NCI-H146 treated with DMSO at 0.1 percent for 48 hours (cell line): ENCODE measurements around the gene NIPBL.
"Not testable (repeated sequence)": the region's sequence is repeated elsewhere in the genome, so short reads cannot be mapped to it uniquely, and the experiment has no call there.

Source experiments
- DNase-seq: peaks from one replicate; lab custom pipeline; 2025; ENCODE audit not compliant: unreplicated experiment; lab: John Stamatoyannopoulos, UW

Gene NIPBL

GRCh38 chr5:37086026-37086425 lies 209.5 kb downstream of the NIPBL start:
- not testable (repeated sequence) for DNase-seq

- DNase-seq: no peak
Measured at GRCh38 chr5:37086466-37087173, 210.1 kb downstream of the NIPBL start.

- no peak for DNase-seq
Measured at GRCh38 chr5:37088009-37088408, 211.4 kb downstream of the NIPBL start.

- peak; percentile 98 for DNase-seq
Measured at GRCh38 chr5:37090123-37090726, 213.7 kb downstream of the NIPBL start.

- no peak for DNase-seq
Measured at GRCh38 chr5:37090781-37091180, 214.2 kb downstream of the NIPBL start.

GRCh38 chr5:37093795-37094194 lies 217.2 kb downstream of the NIPBL start:
- not testable (repeated sequence) for DNase-seq

GRCh38 chr5:37099267-37099666 lies 222.7 kb downstream of the NIPBL start:
- not testable (repeated sequence) for DNase-seq

- no peak for DNase-seq
Measured at GRCh38 chr5:37103302-37103701, 226.7 kb downstream of the NIPBL start.

- no peak for DNase-seq
Measured at GRCh38 chr5:37109338-37109737, 232.8 kb downstream of the NIPBL start.

GRCh38 chr5:37110135-37110534 lies 233.6 kb downstream of the NIPBL start:
- no peak for DNase-seq

- DNase-seq: no peak
Measured at GRCh38 chr5:37111426-37112382, 235.1 kb downstream of the NIPBL start.

- DNase-seq: no peak
Measured at GRCh38 chr5:37112383-37112991, 235.9 kb downstream of the NIPBL start.
